SU-DHL-6 (cell line): ENCODE results near the gene CD96.

Experiments
- H2AFZ ChIP-seq: fragments of 200-600 bp; sonication (generic); 2 replicates; pipeline ENCODE4 v1.6.1; 2014; ENCODE audit warnings: low read depth, mild to moderate bottlenecking, moderate library complexity, mixed read lengths, antibody characterized with exemption, low read length; ENCODE audit not compliant: severe bottlenecking
- H3F3A ChIP-seq: fragments of 200-600 bp; shearing (Covaris generic); 2 replicates; pipeline ENCODE4 v1.6.0; 2016; ENCODE audit warnings: antibody characterized with exemption, mild to moderate bottlenecking; ENCODE audit not compliant: insufficient read depth
- H3K27ac ChIP-seq: fragments of 200-600 bp; sonication (generic); 2 replicates; pipeline ENCODE4 v1.5.1; 2016; ENCODE audit warnings: low read depth, mild to moderate bottlenecking, low read length, moderate library complexity, mixed read lengths
- H3K27me3 ChIP-seq: fragments of 200-600 bp; sonication (generic), shearing (Covaris generic); 2 replicates; pipeline ENCODE4 v1.6.0; 2014; ENCODE audit warnings: mild to moderate bottlenecking, low read length
- H3K36me3 ChIP-seq: fragments of 200-600 bp; sonication (generic); 2 replicates; pipeline ENCODE4 v1.6.1; 2014; ENCODE audit warnings: mild to moderate bottlenecking, low read length, mixed read lengths
- H3K4me2 ChIP-seq: fragments of 300-600, 200-600 bp; shearing (Covaris generic), sonication (generic); 2 replicates; pipeline ENCODE4 v1.6.0; 2014; ENCODE audit warnings: low read length, low read depth, mild to moderate bottlenecking; ENCODE audit not compliant: poor library complexity, severe bottlenecking
- H3K4me3 ChIP-seq: fragments of 200-600 bp; sonication (generic); 2 replicates; pipeline ENCODE4 v1.5.1; 2014; ENCODE audit warnings: antibody characterized with exemption, low read length, mild to moderate bottlenecking, mixed read lengths; ENCODE audit not compliant: insufficient read depth, poor library complexity, severe bottlenecking
- H3K79me2 ChIP-seq: fragments of 200-600 bp; sonication (generic); 2 replicates; pipeline ENCODE4 v1.6.1; 2014; ENCODE audit warnings: mild to moderate bottlenecking, low read length, moderate library complexity; ENCODE audit not compliant: insufficient read depth
- H3K9ac ChIP-seq: fragments of 200-600 bp; sonication (generic); 2 replicates; pipeline ENCODE4 v1.7.0; 2014; ENCODE audit warnings: mild to moderate bottlenecking, low read length
- H3K9me2 ChIP-seq: fragments of 200-600 bp; sonication (generic); replicated peaks from 2 replicates; pipeline ENCODE4 v1.6.1; 2014; ENCODE audit warnings: low read length; ENCODE audit not compliant: insufficient read depth
- H3K9me3 ChIP-seq: fragments of 200-600 bp; sonication (generic); 2 replicates; pipeline ENCODE4 v1.6.1; 2014; ENCODE audit warnings: low read length, mixed read lengths; ENCODE audit not compliant: insufficient read depth
- H4K20me1 ChIP-seq: fragments of 200-600 bp; sonication (generic); 2 replicates; pipeline ENCODE4 v1.6.1; 2014; ENCODE audit warnings: low read depth, mild to moderate bottlenecking, antibody characterized with exemption, low read length, moderate library complexity, mixed read lengths
- EZH2phosphoT487 ChIP-seq: fragments of 200-600 bp; sonication (generic), shearing (Covaris generic); conservative IDR thresholded peaks from 2 replicates; pipeline ENCODE4 v1.6.1; 2018; ENCODE audit warnings: mild to moderate bottlenecking, antibody characterized with exemption, low read length, moderate library complexity, mixed read lengths
- TF ChIP-seq, protein P1 (sequence below): fragments of 200-600 bp; sonication (generic); IDR thresholded peaks from one replicate; pipeline ENCODE4 v1.5.1; 2017; ENCODE audit warnings: antibody characterized with exemption, mild to moderate bottlenecking, low read length, moderate library complexity; ENCODE audit not compliant: insufficient read depth, poor library complexity, severe bottlenecking

CD96 gene

DNA sequence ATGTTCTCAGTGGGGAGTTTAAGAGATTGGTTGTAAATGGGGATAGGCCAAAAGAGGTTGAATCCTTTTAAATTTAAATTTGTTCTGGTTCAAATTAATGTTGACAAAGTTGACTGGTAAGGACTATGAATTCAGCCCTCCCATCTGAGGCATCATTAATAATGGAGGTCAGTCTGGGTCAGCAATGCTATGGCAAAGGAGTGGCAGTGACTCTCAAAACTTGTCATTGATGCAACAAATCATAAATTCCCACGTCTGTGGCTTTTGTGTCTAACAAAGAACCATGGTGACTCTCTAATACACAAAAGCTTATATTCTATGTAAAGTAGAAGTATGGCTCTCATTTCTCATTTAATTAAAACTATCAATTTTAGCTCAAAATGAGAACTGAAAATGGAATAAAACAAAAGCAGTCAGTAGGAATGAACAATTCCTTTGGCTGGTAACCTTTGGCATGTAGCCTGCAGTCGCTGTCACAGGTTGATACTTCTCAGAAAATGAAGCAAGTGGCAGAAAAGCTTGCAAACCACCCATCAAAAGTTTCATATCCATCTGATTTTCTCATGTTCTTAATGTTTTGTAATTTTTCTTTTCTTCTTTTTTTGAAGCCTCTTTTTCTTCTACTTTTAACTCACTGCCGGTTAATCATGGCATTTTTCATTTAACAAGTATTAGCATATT is 65.4 kb downstream of the CD96 start:
- no peaks in the 10 kb centered on the region for H3K79me2 ChIP-seq
- no peak overlapping the region for H3K4me3 ChIP-seq
- no peaks in the 10 kb centered on the region for H3F3A ChIP-seq
- no peak overlapping the region for H3K9ac ChIP-seq
- H3K36me3 ChIP-seq: no peaks in the 10 kb centered on the region
- no peak overlapping the region for H3K27ac ChIP-seq
- TF ChIP-seq EZH2phosphoT487: no peak
- TF ChIP-seq, protein P1, sequence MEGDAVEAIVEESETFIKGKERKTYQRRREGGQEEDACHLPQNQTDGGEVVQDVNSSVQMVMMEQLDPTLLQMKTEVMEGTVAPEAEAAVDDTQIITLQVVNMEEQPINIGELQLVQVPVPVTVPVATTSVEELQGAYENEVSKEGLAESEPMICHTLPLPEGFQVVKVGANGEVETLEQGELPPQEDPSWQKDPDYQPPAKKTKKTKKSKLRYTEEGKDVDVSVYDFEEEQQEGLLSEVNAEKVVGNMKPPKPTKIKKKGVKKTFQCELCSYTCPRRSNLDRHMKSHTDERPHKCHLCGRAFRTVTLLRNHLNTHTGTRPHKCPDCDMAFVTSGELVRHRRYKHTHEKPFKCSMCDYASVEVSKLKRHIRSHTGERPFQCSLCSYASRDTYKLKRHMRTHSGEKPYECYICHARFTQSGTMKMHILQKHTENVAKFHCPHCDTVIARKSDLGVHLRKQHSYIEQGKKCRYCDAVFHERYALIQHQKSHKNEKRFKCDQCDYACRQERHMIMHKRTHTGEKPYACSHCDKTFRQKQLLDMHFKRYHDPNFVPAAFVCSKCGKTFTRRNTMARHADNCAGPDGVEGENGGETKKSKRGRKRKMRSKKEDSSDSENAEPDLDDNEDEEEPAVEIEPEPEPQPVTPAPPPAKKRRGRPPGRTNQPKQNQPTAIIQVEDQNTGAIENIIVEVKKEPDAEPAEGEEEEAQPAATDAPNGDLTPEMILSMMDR: no peak
- no peaks in the 10 kb centered on the region for H3K9me2 ChIP-seq
- no peak overlapping the region for H2AFZ ChIP-seq
- H3K27me3 ChIP-seq: no peaks in the 10 kb centered on the region
- H3K9me3 ChIP-seq: no peaks in the 10 kb centered on the region
- no peaks in the 10 kb centered on the region for H4K20me1 ChIP-seq
- no peak overlapping the region for H3K4me2 ChIP-seq

DNA sequence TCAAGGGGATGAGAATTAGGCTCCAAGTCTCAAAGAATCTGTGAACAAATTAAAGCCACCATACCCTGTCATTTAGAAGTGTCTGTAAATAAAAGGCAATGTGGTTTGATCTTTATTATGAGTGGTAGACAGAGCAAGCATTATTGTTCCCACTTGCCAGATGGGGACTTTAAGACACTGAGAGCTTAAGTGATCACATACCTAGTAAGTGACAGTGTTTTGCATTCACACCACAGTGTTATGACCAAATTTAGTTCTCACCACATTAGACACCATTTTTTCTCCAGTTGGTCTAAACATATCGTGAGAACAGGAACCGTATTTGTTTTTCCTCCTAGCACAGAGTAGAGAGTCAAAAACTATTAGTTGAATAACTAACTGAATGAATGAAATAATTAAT is 66.4 kb downstream of the CD96 start:
- Histone ChIP-seq H3F3A (no peaks in the 10 kb centered on the region), H3K4me2 (no peak overlapping the region), H3K36me3 (no peaks in the 10 kb centered on the region), H3K9me3 (no peaks in the 10 kb centered on the region), H2AFZ (no peak overlapping the region), H3K27me3 (no peaks in the 10 kb centered on the region), H3K9me2 (no peaks in the 10 kb centered on the region), H4K20me1 (no peaks in the 10 kb centered on the region), H3K79me2 (no peaks in the 10 kb centered on the region), H3K4me3 (no peak overlapping the region), H3K9ac (no peak overlapping the region), H3K27ac (no peak overlapping the region)
- no peak for TF ChIP-seq EZH2phosphoT487
- TF ChIP-seq, protein P1: no peak

DNA sequence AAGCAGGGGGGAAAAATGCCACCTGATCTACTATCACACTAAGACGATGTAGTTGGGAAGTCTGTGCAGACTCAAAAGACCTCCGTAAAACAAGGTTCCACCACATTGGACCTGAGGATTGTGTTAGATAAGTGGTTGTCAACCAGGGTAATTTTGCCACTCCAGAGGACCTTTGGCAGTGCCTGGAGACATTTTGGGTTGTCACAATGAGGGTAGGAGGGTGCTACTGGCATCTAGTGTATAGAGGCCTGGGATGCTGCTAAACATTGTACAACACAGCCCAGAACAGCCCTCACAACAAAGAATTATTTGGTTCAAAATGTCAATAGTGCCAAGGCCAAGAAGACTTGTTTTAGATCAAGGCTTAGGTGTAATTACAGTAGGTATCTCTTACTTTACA is 67.7 kb downstream of the CD96 start:
- no peak overlapping the region for H3K9ac ChIP-seq
- H2AFZ ChIP-seq: no peak overlapping the region
- no peaks in the 10 kb centered on the region for H3K9me3 ChIP-seq
- H3K4me2 ChIP-seq: no peak overlapping the region
- TF ChIP-seq, protein P1: no peak
- no peaks in the 10 kb centered on the region for H3K79me2 ChIP-seq
- no peak overlapping the region for H3K4me3 ChIP-seq
- no peaks in the 10 kb centered on the region for H3K36me3 ChIP-seq
- no peaks in the 10 kb centered on the region for H3K9me2 ChIP-seq
- H3K27ac ChIP-seq: no peak overlapping the region
- no peaks in the 10 kb centered on the region for H3K27me3 ChIP-seq
- no peaks in the 10 kb centered on the region for H3F3A ChIP-seq
- H4K20me1 ChIP-seq: no peaks in the 10 kb centered on the region
